ENCODE measurements around the gene PAPPA2. TPM values are rescaled to one million over a fixed set of nuclear protein-coding genes. Genes with fewer than 3 reads are reported as not detected.

The PAPPA2 gene
- total and polyA plus RNA-seq, 5 donors, result 0.18 to 1.1 (median 0.74) TPM

DNA sequence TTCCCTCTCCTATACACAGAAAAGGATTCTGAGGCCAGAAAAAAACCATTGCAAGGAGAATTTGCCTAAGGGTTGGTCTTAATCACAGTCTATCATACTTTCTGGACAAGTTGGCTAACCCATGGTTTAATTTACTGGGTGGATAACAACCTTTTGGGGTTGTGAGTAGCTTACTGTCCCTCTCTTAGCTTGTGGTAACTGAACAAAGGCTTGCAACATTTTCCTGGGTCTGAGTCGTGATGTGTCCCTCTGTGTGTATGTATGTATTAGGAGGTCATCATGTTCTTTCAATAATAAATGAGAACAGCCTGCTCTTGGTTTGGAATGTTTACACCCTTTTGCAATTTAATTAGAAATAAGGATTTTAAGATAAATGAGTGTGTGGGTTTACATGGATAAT, 36.7 kb downstream of the PAPPA2 start:
- ATAC-seq (no peak), DNase-seq (no peak)
- no peak overlapping the region for H3K4me3 ChIP-seq (ENCODE audit: low read length)
- intact Hi-C loops (cut with DNase I), result no loop called here
- H3K9me3 ChIP-seq (ENCODE audit: control insufficient read depth, low read length), result no peaks in the 10 kb centered on the region
- WGBS, result 45% methylated on average over 1 of the region's 1 CpG
- H3K27me3 ChIP-seq (ENCODE audit: control insufficient read depth, insufficient read depth), result no peaks in the 10 kb centered on the region
- no peak overlapping the region for H3K27ac ChIP-seq (ENCODE audit: low read length)
- peaks cover 1% of the 10 kb centered on the region for H3K4me1 ChIP-seq (ENCODE audit: control insufficient read depth, insufficient read depth, low read length)

DNA sequence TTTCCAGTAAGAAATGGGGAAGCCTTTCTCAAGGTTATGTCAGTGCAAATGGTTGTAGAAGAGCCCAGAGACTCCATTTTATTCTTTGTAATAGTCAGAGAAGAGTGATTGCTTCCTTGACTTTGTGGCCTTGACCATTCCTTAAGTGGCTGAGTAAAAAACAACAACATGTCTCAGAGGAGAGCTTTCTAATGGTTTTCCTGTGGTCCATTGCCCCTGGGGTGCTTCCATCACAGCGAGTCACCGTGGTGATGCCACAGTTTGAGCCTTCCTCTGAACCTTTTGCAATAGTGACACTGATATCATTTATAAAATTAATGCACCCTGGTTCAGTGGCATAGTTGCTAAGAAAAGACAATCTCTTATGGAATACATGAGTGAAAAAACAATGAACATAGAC, 38.6 kb downstream of the PAPPA2 start:
- 56% methylated on average over 2 of the region's 2 CpGs for WGBS
- no peaks in the 10 kb centered on the region for H3K4me1 ChIP-seq (ENCODE audit: control insufficient read depth, insufficient read depth, low read length)
- H3K9me3 ChIP-seq (ENCODE audit: control insufficient read depth, low read length), result no peaks in the 10 kb centered on the region
- H3K27ac ChIP-seq (ENCODE audit: low read length), result no peak overlapping the region
- H3K4me3 ChIP-seq (ENCODE audit: low read length), result no peak overlapping the region
- DNase-seq (no peak), ATAC-seq (no peak)
- intact Hi-C loops (cut with DNase I), result no loop called here
- no peaks in the 10 kb centered on the region for H3K27me3 ChIP-seq (ENCODE audit: control insufficient read depth, insufficient read depth)

DNA sequence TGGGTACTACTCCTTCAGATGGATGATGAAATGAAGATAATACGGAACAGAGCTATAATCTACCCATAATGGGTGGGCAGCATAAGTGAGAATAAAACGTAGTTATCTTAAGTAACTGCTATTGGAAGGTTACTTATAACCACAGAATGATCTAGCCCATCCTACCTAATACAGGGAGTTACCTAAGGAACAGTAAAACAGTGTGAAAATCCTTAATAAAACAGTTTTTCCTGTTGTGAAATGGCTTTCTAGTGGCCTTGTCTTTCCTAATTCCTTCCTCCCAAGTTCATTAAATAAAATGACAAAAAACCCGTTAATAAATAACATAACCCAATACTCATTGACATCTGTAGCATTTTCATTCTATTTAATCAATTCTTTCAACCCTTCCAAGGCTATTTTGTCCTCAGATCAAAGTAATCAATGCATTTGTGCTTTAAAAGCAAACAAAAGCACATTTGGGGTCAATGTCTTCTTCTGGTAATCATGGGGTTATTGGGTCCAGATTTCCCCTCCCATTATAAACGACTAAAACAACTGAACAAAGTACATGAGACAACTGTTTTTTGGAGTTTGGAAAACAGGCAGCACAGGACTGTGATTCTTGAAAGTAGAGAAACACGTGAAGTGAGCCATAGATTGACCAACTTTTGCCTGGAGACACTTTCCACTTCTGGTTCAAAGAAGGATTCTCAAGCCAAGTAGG, 42.0 kb downstream of the PAPPA2 start:
- Histone ChIP-seq H3K27me3 (ENCODE audit: control insufficient read depth, insufficient read depth) (no peaks in the 10 kb centered on the region), H3K4me3 (ENCODE audit: low read length) (no peak overlapping the region), H3K27ac (ENCODE audit: low read length) (no peak overlapping the region), H3K9me3 (ENCODE audit: control insufficient read depth, low read length) (no peaks in the 10 kb centered on the region), H3K4me1 (ENCODE audit: control insufficient read depth, insufficient read depth, low read length) (no peaks in the 10 kb centered on the region)
- 60% methylated on average over 5 of the region's 5 CpGs for WGBS
- ATAC-seq (no peak), DNase-seq (no peak)
- intact Hi-C loops (cut with DNase I), result no loop called here

DNA sequence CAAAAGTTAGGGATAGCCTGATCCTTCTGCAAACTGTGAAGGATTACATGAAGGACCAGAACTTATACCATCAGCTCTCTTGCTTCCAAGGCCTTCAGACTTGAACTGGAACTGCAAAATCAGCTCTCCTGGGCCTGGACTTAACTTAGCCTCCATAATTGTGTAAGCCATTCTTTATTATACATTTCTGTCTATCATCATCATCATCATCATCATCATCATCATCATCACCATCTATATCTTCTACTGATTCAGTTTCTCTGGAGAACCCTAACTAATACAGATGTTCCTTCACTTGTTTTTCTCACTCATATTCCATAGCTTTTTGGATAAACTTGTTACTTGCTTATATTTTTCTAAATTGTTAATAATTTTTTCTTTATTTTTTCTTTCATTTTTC, 50.0 kb downstream of the PAPPA2 start:
- ATAC-seq, result no peak
- no peak for DNase-seq
- intact Hi-C loops (cut with DNase I), result no loop called here
- Histone ChIP-seq H3K27me3 (ENCODE audit: control insufficient read depth, insufficient read depth) (no peaks in the 10 kb centered on the region), H3K9me3 (ENCODE audit: control insufficient read depth, low read length) (no peaks in the 10 kb centered on the region), H3K27ac (ENCODE audit: low read length) (no peak overlapping the region), H3K4me3 (ENCODE audit: low read length) (no peak overlapping the region), H3K4me1 (ENCODE audit: control insufficient read depth, insufficient read depth, low read length) (no peaks in the 10 kb centered on the region)

DNA sequence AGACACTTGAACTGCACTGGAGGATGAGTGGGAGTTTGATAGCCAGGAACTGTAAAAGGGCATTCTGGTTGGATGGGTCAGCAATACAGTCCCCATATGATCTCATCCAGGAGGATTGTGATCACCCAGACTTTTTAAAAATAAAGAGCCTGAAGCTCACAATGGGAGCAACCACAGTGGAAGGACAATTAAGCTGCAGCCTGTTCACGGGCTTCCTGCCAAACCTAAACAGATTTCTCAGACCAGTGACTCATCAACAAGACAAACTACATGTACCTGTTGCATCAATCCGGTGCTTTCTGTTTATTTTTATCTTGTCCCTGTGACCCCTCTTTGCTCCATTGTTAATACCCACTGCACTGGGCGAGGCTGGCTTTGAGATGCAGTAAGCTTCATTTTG, 52.3 kb downstream of the PAPPA2 start:
- Histone ChIP-seq H3K4me3 (ENCODE audit: low read length) (no peak overlapping the region), H3K9me3 (ENCODE audit: control insufficient read depth, low read length) (no peaks in the 10 kb centered on the region), H3K4me1 (ENCODE audit: control insufficient read depth, insufficient read depth, low read length) (no peaks in the 10 kb centered on the region), H3K27me3 (ENCODE audit: control insufficient read depth, insufficient read depth) (no peaks in the 10 kb centered on the region), H3K27ac (ENCODE audit: low read length) (no peak overlapping the region)
- intact Hi-C loops (cut with DNase I), result no loop called here
- no peak for DNase-seq
- WGBS, result 53% methylated on average over 3 of the region's 3 CpGs
- ATAC-seq, result peak in 1 of 2 donors; percentile 48

DNA sequence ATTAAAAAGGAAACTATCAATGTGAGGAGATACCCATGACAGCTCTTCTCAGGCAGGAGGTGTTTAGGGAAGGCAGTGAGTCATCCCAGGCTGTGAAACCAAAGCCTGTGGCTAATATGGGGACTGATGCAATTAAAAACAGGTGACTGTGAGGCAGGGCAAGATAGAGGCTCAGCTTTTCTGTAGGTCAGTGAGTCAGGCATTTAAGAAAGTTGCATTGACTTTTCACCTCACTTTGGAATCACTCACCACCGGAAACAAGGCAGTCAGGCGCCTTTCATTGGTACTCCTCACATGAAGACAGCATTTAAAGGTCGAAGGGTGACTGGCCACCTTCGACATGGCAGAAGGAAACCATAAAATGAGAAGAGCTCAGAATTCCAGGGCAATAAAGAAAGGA, 54.5 kb downstream of the PAPPA2 start:
- H3K4me3 ChIP-seq (ENCODE audit: low read length), result no peak overlapping the region
- ATAC-seq, result peak in 1 of 2 donors; percentile 82
- intact Hi-C loops (cut with DNase I), result no loop called here
- H3K27ac ChIP-seq (ENCODE audit: low read length), result peak overlapping the region; percentile 66
- no peaks in the 10 kb centered on the region for H3K27me3 ChIP-seq (ENCODE audit: control insufficient read depth, insufficient read depth)
- H3K4me1 ChIP-seq (ENCODE audit: control insufficient read depth, insufficient read depth, low read length), result no peaks in the 10 kb centered on the region
- no peaks in the 10 kb centered on the region for H3K9me3 ChIP-seq (ENCODE audit: control insufficient read depth, low read length)
- WGBS, result 62% methylated on average over 4 of the region's 4 CpGs
- DNase-seq, result no peak

DNA sequence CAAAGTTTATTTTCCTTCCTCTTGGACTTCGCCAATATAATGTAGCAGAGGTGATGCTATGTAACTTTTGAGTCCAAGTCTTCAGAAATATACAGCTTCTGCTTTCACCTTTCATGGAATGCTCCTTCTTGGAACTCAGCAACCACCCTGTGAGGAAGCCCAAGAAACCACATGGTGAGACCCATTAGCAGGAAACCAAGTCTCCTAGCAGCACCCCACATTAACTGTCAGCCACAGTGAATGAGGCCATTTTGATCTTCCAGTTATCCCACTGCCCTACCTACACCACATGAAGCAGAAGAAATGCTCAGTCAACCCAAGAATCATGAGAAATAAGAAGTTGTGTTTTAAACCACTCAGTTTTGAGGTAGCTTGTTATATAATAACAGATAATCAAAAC, 58.2 kb downstream of the PAPPA2 start:
- H3K27ac ChIP-seq (ENCODE audit: low read length), result no peak overlapping the region
- ATAC-seq (no peak), DNase-seq (no peak)
- no peaks in the 10 kb centered on the region for H3K27me3 ChIP-seq (ENCODE audit: control insufficient read depth, insufficient read depth)
- no peaks in the 10 kb centered on the region for H3K9me3 ChIP-seq (ENCODE audit: control insufficient read depth, low read length)
- intact Hi-C loops (cut with DNase I), result no loop called here
- no peak overlapping the region for H3K4me3 ChIP-seq (ENCODE audit: low read length)
- H3K4me1 ChIP-seq (ENCODE audit: control insufficient read depth, insufficient read depth, low read length), result no peaks in the 10 kb centered on the region
- WGBS, result 72% methylated on average over 1 of the region's 1 CpG

DNA sequence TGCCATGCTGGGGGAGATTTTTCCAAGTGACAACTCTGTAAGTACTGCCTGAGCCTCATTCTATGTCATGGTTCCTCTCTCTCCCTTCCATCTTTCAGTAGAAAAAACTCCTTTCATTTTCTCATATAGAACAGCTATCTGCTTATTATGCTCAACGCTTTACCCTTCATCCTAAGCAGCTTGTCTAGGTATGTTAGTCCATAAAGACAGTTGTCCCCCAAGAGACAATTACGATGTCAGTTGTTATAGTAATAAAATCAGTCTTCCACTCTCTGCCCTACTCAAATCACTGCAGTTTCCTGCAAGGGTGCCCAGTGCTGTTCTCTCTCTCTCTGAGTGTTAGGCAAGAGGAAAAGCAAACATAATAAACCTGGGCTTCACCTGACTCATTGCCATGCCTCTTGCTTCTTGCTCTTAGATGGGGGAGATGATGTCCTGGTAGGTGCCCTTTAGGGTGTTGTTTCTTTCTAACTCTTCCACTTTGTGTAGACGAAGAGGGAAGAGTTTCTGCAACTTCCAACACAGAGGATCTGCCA, 59.4 kb downstream of the PAPPA2 start:
- WGBS, result 74% methylated on average over 3 of the region's 3 CpGs
- intact Hi-C loops (cut with DNase I), result no loop called here

DNA sequence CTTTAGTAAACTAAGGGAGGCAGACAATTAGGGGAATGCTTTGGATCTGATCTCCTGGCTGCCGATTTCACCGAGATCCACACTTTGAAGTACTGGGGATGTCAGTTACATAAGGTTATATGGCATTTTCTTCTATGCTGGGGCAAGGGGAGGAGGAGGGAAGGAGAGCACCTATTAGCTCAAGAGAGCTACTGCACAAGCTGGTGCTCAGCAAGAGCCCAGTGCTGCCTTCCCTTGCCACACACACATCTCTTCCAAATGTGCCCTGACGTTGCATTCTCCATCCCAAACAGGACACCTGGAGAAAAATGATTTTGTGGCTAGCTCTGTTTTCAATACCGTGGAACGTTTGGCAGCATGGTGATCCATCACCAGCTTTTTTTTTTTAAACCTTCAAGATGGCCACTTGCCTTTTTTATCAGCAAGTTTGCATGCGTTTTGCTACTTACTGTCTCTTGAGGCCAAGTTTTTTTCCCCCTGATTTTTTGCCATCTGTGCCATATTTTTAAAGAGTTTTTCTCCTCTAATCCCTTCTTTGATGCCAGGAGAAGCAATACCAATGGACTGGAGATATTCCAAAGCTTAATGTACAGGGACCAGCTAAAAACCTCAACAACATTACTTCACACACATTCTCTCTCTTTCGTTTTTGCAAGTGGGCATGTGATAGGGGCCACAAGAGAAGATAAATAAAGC, 66.6 kb downstream of the PAPPA2 start:
- no peak for ATAC-seq
- Histone ChIP-seq H3K27me3 (ENCODE audit: control insufficient read depth, insufficient read depth) (no peaks in the 10 kb centered on the region), H3K4me3 (ENCODE audit: low read length) (no peak overlapping the region), H3K9me3 (ENCODE audit: control insufficient read depth, low read length) (peaks cover 2% of the 10 kb centered on the region), H3K4me1 (ENCODE audit: control insufficient read depth, insufficient read depth, low read length) (no peaks in the 10 kb centered on the region), H3K27ac (ENCODE audit: low read length) (no peak overlapping the region)
- intact Hi-C loops (cut with DNase I), result no loop called here
- no peak for DNase-seq
- WGBS, result 67% methylated on average over 7 of the region's 7 CpGs

More for the DNA sequence above, 59.4 kb downstream of the PAPPA2 start:
- Histone ChIP-seq H3K27ac (ENCODE audit: low read length) (no peak overlapping the region), H3K4me1 (ENCODE audit: control insufficient read depth, insufficient read depth, low read length) (no peaks in the 10 kb centered on the region), H3K9me3 (ENCODE audit: control insufficient read depth, low read length) (no peaks in the 10 kb centered on the region), H3K4me3 (ENCODE audit: low read length) (no peak overlapping the region), H3K27me3 (ENCODE audit: control insufficient read depth, insufficient read depth) (no peaks in the 10 kb centered on the region)
- DNase-seq (no peak), ATAC-seq (no peak)

DNA sequence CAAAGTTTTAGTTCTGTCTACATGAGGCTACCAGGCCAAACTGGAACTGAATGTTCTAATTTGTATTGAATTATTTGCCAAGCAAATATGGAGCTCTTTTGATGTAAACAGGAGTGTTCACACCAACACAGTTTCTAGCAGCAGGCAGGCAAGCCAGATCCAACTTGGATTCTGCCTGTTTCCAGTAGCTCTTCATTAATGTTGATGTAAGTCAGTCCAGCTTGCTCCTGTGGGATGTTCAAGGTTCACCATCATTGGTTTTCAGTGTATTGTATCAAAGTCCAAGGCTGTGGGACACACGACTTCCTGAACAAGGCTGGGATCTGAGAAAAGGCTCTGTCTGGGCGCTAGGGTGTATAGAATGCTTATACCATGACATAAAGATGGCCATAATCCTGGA, 68.1 kb downstream of the PAPPA2 start:
- Histone ChIP-seq H3K4me3 (ENCODE audit: low read length) (no peak overlapping the region), H3K27me3 (ENCODE audit: control insufficient read depth, insufficient read depth) (no peaks in the 10 kb centered on the region), H3K9me3 (ENCODE audit: control insufficient read depth, low read length) (peaks cover 2% of the 10 kb centered on the region), H3K4me1 (ENCODE audit: control insufficient read depth, insufficient read depth, low read length) (no peaks in the 10 kb centered on the region), H3K27ac (ENCODE audit: low read length) (no peak overlapping the region)
- intact Hi-C loops (cut with DNase I), result no loop called here
- ATAC-seq (no peak), DNase-seq (no peak)
- WGBS, result 82% methylated on average over 2 of the region's 2 CpGs

DNA sequence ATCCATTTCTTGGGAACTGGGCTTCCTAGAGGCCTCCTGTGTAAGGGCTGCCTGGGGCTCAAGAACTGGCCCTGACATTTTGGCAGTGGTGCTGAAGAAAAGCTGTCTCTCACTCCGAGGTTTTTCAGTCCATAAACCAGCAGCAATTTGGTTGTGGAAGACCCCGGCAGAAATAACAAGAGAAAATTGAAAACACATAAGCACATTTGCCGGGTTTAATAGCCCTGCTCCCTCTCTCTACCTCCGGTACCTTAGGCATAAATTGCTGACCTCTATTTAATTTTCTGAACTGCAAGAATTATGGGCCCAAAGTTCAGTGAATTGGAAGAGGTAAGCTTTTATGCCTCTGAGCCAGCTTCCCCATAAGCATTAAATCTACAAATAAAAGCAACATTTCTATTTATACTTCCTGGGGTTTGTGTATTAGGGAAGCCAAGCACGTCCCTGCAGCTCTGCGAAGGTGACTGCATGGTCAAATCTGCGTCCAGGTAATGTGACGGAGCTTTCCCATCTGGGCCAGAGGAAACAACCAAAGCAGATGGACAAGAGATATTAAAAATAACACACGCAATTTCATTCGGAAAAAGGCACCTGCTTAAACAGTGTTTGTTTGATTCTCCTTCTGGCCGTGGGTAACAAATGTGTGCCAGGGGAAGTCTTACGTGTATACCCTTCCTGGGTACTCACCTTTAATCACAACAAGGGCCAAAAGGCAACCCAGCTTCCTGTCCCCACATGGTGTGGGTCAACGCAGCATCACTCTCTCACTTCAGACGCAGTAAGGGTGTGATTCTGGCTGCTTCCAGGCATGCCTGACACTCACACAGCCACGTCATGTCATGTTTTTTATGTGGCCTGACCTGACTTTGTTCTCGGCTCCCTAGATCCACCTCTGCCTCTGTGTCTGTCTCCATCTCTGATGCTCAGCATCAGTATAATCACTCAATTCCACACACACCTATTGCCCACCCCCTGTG, 69.2 kb downstream of the PAPPA2 start:
- 72% methylated on average over 16 of the region's 16 CpGs for WGBS
- Histone ChIP-seq H3K27ac (ENCODE audit: low read length) (no peak overlapping the region), H3K4me3 (ENCODE audit: low read length) (no peak overlapping the region), H3K27me3 (ENCODE audit: control insufficient read depth, insufficient read depth) (no peaks in the 10 kb centered on the region), H3K4me1 (ENCODE audit: control insufficient read depth, insufficient read depth, low read length) (no peaks in the 10 kb centered on the region), H3K9me3 (ENCODE audit: control insufficient read depth, low read length) (peaks cover 2% of the 10 kb centered on the region)
- intact Hi-C loops (cut with DNase I), result no loop called here
- no peak for DNase-seq
- ATAC-seq, result peak in 1 of 2 donors; percentile 41
